HEK293T (cell line): ENCODE results near the gene NTN4.

Experiments used
- CTCF ChIA-PET: fragments of 350-600 bp; formaldehyde crosslinking; extraction: SDS; loops from one replicate; lab custom pipeline; 2021; ENCODE audit warnings: antibody characterized with exemption, inconsistent platforms; lab: Yijun Ruan, JAX
- POLR2A ChIA-PET: fragments of 350-600 bp; formaldehyde crosslinking; extraction: SDS; loops from one replicate; lab custom pipeline; 2020; ENCODE audit warnings: antibody characterized with exemption, inconsistent platforms; lab: Yijun Ruan, JAX
- DNase-seq: peaks from one replicate; pipeline ENCODE4 v3.0.0; 2012; ENCODE audit warnings: mixed read lengths; ENCODE audit errors: extremely low spot score
- ARNT ChIP-seq: fragments of 450-650 bp; IDR thresholded peaks from 2 replicates; pipeline ENCODE4 v1.6.1; 2017; ENCODE audit warnings: mild to moderate bottlenecking
- BHLHE40 ChIP-seq: fragments of 450-650 bp; IDR thresholded peaks from 2 replicates; pipeline ENCODE4 v1.6.1; 2016; ENCODE audit warnings: mild to moderate bottlenecking, moderate library complexity, borderline replicate concordance
- CTBP1 ChIP-seq: fragments of 450-650 bp; IDR thresholded peaks from 2 replicates; pipeline ENCODE4 v1.6.1; 2016; ENCODE audit warnings: borderline replicate concordance
- ELF4 ChIP-seq: fragments of 450-650 bp; IDR thresholded peaks from 2 replicates; pipeline ENCODE4 v1.6.1; 2017; ENCODE audit warnings: antibody characterized with exemption
- FOXA1 ChIP-seq: fragments of 450-650 bp; IDR thresholded peaks from 2 replicates; pipeline ENCODE4 v1.6.1; 2016; ENCODE audit warnings: mild to moderate bottlenecking
- FOXK2 ChIP-seq: fragments of 450-650 bp; IDR thresholded peaks from 2 replicates; pipeline ENCODE4 v1.6.1; 2016; ENCODE audit warnings: mild to moderate bottlenecking
- FOXM1 ChIP-seq: fragments of 450-650 bp; IDR thresholded peaks from 2 replicates; pipeline ENCODE4 v1.6.1; 2017; ENCODE audit warnings: mild to moderate bottlenecking, borderline replicate concordance
- HDGF ChIP-seq: fragments of 450-650 bp; IDR thresholded peaks from 2 replicates; pipeline ENCODE4 v1.6.1; 2017; ENCODE audit warnings: antibody characterized with exemption, borderline replicate concordance
- L3MBTL2 ChIP-seq: fragments of 450-650 bp; conservative IDR thresholded peaks from 2 replicates; pipeline ENCODE4 v1.6.1; 2016; ENCODE audit warnings: mild to moderate bottlenecking
- LEF1 ChIP-seq: fragments of 450-650 bp; IDR thresholded peaks from 2 replicates; pipeline ENCODE4 v1.6.1; 2017; ENCODE audit warnings: mild to moderate bottlenecking, borderline replicate concordance
- NFRKB ChIP-seq: fragments of 450-650 bp; IDR thresholded peaks from 2 replicates; pipeline ENCODE4 v1.6.1; 2016; ENCODE audit warnings: mild to moderate bottlenecking, moderate library complexity
- SP1 ChIP-seq: fragments of 450-650 bp; IDR thresholded peaks from 2 replicates; pipeline ENCODE4 v1.6.1; 2017
- SUZ12 ChIP-seq: fragments of 450-650 bp; IDR thresholded peaks from 2 replicates; pipeline ENCODE4 v1.6.1; 2016; ENCODE audit warnings: mild to moderate bottlenecking
- TARDBP ChIP-seq: fragments of 450-650 bp; IDR thresholded peaks from 2 replicates; pipeline ENCODE4 v1.6.1; 2016
- ZNF384 ChIP-seq: fragments of 450-650 bp; IDR thresholded peaks from 2 replicates; pipeline ENCODE4 v1.6.1; 2016
- TF ChIP-seq, protein P1 (sequence below): fragments of 450-650 bp; IDR thresholded peaks from 2 replicates; pipeline ENCODE4 v1.6.1; 2016

NTN4 gene

DNA sequence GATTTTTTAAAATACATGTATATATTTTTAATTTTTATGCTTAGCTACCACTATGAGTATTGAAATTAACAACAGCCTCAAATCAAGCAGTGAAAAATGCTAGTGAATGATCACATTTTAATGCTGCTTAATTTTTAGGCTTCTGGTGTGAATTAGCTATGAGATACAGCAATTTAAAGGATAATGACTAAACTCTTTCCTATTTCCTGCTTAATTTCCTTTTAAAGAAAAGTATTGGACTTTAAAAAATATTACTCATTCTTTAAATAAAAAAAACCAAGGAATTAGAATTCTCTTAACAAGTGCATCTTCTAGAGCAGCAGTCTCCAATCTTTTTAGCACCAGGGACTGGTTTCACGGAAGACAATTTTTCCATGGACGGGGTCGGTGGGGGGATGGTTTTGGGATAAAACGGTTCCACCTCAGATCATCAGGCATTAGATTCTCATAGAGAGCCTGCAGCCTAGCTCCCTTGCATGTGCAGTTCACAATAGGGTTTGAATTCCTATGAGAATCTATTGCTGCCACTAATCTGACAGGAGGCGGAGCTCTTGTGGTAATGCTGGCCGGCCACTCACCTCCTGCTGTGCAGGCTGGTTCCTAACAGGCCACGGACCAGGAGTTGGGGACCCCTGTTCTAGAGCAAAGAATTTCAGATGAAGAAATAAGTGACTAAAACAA is 18.6 kb upstream of the NTN4 start:
- CTCF ChIA-PET = no interaction called here
- TF ChIP-seq, protein P1, sequence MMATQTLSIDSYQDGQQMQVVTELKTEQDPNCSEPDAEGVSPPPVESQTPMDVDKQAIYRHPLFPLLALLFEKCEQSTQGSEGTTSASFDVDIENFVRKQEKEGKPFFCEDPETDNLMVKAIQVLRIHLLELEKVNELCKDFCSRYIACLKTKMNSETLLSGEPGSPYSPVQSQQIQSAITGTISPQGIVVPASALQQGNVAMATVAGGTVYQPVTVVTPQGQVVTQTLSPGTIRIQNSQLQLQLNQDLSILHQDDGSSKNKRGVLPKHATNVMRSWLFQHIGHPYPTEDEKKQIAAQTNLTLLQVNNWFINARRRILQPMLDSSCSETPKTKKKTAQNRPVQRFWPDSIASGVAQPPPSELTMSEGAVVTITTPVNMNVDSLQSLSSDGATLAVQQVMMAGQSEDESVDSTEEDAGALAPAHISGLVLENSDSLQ = no peak
- TF ChIP-seq ELF4 (no peak), BHLHE40 (no peak), FOXK2 (no peak), SP1 (no peak), ZNF384 (no peak), L3MBTL2 (no peak)
- POLR2A ChIA-PET = no interaction called here
- DNase-seq = no peak

DNA sequence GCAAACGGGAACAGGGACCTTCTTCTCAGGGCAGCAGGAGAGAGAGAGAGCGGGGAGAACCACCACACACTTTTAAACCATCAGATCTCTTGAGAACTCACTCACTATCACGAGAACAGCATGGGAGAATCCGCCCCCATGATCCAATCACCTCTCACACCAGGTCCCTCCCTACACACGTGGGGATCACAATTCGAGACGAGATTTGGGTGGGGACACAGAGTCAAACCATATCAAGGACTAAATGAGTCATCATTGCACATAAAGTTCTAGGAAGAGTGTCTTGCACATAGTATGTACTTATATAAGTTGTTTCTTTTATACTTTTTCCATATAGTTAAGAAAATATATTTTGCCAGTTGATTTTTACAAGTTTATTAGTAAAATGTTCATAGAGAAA is 17.6 kb upstream of the NTN4 start:
- ChIA-PET CTCF (no interaction called here), POLR2A (no interaction called here)
- DNase-seq = no peak
- TF ChIP-seq HDGF = no peak
- no peak for TF ChIP-seq BHLHE40
- TF ChIP-seq FOXK2 = no peak
- TF ChIP-seq L3MBTL2 = no peak
- no peak for TF ChIP-seq ELF4
- TF ChIP-seq, protein P1 = no peak
- no peak for TF ChIP-seq FOXA1
- TF ChIP-seq ZNF384 = no peak
- TF ChIP-seq ARNT = no peak
- no peak for TF ChIP-seq SUZ12
- TF ChIP-seq TARDBP = no peak
- no peak for TF ChIP-seq FOXM1
- no peak for TF ChIP-seq LEF1

DNA sequence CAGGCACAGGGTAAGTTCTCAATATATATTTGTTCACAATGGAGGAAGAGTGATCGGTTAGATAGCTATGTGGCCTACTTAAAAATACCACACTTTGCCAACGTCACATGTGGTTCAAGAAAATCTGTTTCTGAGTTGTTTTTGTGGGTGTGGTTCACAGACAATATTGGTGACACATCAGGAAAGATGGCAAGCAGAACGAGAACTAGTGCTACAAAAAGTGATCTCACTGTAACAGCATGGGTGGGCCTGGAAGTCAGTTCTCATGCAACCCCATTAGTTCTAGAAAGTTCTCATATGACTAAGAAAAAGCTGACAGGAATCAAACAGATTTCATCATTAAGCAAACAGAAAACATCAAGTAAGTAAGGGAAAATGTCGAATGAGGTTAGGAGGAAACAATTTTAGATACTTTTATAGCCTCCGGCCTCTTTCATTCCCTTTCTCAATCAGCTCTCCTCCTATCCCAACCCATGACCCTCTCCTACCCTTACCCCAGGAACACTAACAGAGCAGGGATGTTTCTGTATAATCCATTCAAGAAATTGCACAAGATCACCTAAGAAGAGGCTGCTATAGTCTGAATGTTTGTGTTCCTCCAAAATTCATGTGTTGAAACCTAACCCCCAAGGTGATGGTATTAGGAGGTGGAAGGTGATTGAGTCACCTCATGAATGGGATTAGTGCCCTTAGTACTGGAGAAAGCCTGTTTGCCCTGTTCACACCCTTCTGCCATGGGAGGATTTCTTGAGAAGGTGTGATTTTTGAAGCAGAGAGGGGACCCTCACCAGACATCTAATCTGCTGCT is 15.5 kb upstream of the NTN4 start:
- TF ChIP-seq FOXA1 (no peak), SP1 (no peak), NFRKB (no peak), ZNF384 (no peak), FOXM1 (no peak), BHLHE40 (no peak), ELF4 (no peak), FOXK2 (no peak), L3MBTL2 (no peak), HDGF (no peak), SUZ12 (no peak), CTBP1 (no peak), LEF1 (no peak), ARNT (no peak)
- TF ChIP-seq, protein P1 = no peak
- POLR2A ChIA-PET = interaction anchor here (1.0 kb wide), 1 partner anchor 332 kb away, joined by 4 read pairs; the partner anchor contains the start of gene METAP2
- CTCF ChIA-PET = interaction anchor here (0.5 kb wide), 1 partner anchor 250 kb away, joined by 3 read pairs; no protein-coding TSS in a partner anchor
- no peak for DNase-seq

DNA sequence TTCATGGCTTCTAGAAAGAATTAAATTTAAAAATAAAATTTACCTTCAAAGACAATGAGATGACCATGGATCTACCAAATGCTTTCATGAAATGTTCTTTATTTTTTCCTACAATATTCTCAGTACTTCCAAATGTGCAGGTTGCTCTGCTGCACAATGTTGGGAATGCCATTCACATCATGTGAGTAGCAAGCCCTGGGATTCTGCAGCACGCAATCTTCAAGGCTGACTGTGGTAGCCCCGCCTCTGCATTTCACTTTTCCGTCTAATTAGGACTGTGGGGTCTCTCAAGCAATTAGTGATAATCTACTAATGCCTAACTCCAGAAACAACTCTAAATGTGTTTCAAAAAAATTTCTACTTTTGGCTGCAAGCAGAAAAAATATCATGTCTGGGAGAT is 13.7 kb upstream of the NTN4 start:
- TF ChIP-seq NFRKB = no peak
- no peak for TF ChIP-seq L3MBTL2
- TF ChIP-seq, protein P1 = no peak
- no peak for TF ChIP-seq CTBP1
- TF ChIP-seq LEF1 = no peak
- no peak for TF ChIP-seq FOXK2
- TF ChIP-seq TARDBP = no peak
- TF ChIP-seq BHLHE40 = no peak
- no peak for TF ChIP-seq HDGF
- no peak for TF ChIP-seq ELF4
- no peak for TF ChIP-seq SUZ12
- no peak for TF ChIP-seq FOXM1
- TF ChIP-seq SP1 = no peak
- TF ChIP-seq ZNF384 = no peak
- no peak for TF ChIP-seq FOXA1
- TF ChIP-seq ARNT = no peak
- CTCF ChIA-PET = no interaction called here
- POLR2A ChIA-PET = no interaction called here

DNA sequence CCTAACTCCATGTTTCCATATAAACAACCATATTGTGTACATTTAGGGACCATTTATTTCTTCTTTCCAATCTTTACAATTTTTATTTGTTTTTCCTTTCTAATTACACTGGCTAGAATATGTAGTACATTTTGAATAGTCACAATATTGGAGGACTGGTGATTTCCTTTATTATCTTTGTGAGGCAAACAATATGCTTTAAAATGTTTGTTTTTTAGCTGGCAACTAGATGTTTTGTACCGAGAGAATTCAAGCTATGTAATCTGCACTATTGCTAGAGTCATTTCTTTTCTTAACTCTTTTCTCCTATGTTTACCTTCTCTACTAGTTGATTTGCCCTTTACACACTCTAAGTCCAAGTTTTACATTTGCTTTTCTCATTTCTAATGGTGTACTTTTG is 13.3 kb upstream of the NTN4 start:
- TF ChIP-seq ELF4 (no peak), ARNT (no peak), HDGF (no peak), NFRKB (no peak), L3MBTL2 (no peak), FOXM1 (no peak), ZNF384 (no peak), FOXA1 (no peak)
- ChIA-PET CTCF (no interaction called here), POLR2A (no interaction called here)
- DNase-seq = no peak

More for the DNA sequence above, 13.7 kb upstream of the NTN4 start:
- DNase-seq = no peak
